Mesothelial cell of epicardium (in vitro differentiated cells): ENCODE measurements around the gene TCOF1. TPM values are rescaled to one million over a fixed set of nuclear protein-coding genes. Genes with fewer than 3 reads are reported as not detected.

Experiments used
- DNase-seq, 2 experiments: peaks; one replicate each; pipeline ENCODE4 v3.0.0; 2021; ENCODE audit warnings: low spot score in 2 of 2; ENCODE audit not compliant: unreplicated experiment in 2 of 2
- H3K27ac Mint-ChIP-seq: 2 replicates; pipeline ENCODE4 v1.8.0; 2021; ENCODE audit warnings: mixed read lengths
- H3K27me3 Mint-ChIP-seq: 2 replicates; pipeline ENCODE4 v1.8.0; 2021; ENCODE audit warnings: low read depth, mixed read lengths
- H3K36me3 Mint-ChIP-seq: 2 replicates; pipeline ENCODE4 v1.8.0; 2021; ENCODE audit warnings: mixed read lengths
- H3K4me1 Mint-ChIP-seq: 2 replicates; pipeline ENCODE4 v1.8.0; 2021; ENCODE audit warnings: mixed read lengths
- H3K4me3 Mint-ChIP-seq: 2 replicates; pipeline ENCODE4 v1.8.0; 2021; ENCODE audit warnings: mild to moderate bottlenecking, moderate library complexity, mixed read lengths
- H3K9me3 Mint-ChIP-seq: 2 replicates; pipeline ENCODE4 v1.8.0; 2021; ENCODE audit warnings: mixed read lengths
- total RNA-seq: library from RNA; stranded (reverse); gene quantifications from 3 replicates; pipeline ENCODE4 v1.2.1, GENCODE V29; 2021
- TF ChIP-seq, protein P1 (sequence below): fragments of 200-600 bp; sonication (generic); IDR thresholded peaks from one replicate; pipeline ENCODE4 v1.5.0; 2021; ENCODE audit warnings: antibody characterized with exemption; ENCODE audit not compliant: unreplicated experiment

The TCOF1 gene
- total RNA-seq, 1 donor from 2014 or later: 58.8 TPM

DNA sequence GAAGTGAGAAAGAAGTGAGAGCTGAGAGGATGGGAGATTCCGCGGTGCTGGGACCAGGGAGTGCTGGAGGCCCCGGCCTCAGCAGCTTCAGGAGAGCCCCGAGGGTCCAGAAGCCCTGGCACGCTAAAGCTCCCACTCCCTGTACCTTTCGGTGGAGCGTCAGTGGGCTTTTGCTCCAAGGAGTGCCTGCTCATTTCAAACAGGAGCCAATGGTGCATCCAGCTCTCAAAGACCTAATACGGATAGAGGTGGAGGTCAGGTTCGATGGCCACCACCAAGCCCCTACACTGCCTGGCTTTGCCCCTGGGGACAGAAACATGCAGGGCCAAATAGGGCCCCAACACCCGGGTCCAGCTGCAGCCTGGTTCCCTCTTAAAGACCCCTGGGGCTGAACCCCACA, 47.0 kb downstream of the TCOF1 start:
- no peaks in the 10 kb centered on the region for H3K4me1 Mint-ChIP-seq
- TF ChIP-seq, protein P1, sequence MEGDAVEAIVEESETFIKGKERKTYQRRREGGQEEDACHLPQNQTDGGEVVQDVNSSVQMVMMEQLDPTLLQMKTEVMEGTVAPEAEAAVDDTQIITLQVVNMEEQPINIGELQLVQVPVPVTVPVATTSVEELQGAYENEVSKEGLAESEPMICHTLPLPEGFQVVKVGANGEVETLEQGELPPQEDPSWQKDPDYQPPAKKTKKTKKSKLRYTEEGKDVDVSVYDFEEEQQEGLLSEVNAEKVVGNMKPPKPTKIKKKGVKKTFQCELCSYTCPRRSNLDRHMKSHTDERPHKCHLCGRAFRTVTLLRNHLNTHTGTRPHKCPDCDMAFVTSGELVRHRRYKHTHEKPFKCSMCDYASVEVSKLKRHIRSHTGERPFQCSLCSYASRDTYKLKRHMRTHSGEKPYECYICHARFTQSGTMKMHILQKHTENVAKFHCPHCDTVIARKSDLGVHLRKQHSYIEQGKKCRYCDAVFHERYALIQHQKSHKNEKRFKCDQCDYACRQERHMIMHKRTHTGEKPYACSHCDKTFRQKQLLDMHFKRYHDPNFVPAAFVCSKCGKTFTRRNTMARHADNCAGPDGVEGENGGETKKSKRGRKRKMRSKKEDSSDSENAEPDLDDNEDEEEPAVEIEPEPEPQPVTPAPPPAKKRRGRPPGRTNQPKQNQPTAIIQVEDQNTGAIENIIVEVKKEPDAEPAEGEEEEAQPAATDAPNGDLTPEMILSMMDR: no peak

DNA sequence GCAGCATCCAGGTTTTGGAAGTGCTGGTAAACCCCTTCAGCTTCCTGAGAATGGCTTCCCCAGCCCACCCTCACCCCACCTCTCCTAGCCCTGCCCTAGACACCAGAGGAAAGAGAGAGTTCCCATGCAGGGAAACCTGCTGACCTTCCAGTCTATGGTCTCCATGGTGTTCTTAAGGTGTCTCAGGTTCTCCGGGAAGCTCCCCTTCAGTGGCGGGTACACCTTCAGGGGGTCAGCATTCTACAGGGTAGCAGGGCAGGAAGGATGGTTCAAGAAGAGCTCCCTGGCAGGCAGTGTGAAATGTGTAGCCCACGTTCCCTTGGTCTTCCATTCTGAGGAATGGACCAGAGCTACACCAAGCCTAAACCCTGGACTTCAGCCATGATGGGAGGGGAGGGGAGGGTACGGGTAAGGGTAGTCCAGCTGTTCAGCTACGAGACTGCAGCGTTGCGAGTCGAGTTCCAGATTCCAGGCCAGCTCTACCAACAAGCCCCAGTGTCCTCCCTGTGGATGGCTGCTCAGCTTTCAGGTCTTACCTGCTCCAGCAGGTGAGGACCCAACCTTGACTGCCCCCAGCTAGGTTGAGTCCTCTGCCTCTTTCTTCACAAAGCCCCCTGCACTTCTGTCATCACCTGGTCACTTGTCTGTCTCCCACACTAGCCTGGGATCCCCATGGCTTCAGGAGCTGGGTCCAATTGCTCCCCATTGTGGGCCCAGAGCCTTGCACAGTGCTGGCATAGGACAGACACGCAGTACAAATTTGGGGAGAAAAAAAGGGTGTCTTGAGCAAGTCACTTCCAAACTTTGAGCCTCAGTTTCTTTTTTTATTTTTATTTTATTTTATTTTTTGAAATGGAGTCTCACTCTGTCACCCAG, 47.7 kb downstream of the TCOF1 start:
- DNase-seq: no peak
- TF ChIP-seq, protein P1: no peak
- no peaks in the 10 kb centered on the region for H3K9me3 Mint-ChIP-seq
- no peak overlapping the region for H3K4me3 Mint-ChIP-seq
- no peaks in the 10 kb centered on the region for H3K27me3 Mint-ChIP-seq
- peaks cover 5% of the 10 kb centered on the region for H3K4me1 Mint-ChIP-seq
- H3K27ac Mint-ChIP-seq: no peak overlapping the region
- peaks cover 7% of the 10 kb centered on the region for H3K36me3 Mint-ChIP-seq

More for the DNA sequence above, 47.0 kb downstream of the TCOF1 start:
- H3K36me3 Mint-ChIP-seq: peaks cover 14% of the 10 kb centered on the region
- H3K4me3 Mint-ChIP-seq: no peak overlapping the region
- no peak for DNase-seq
- H3K27me3 Mint-ChIP-seq: no peaks in the 10 kb centered on the region
- no peaks in the 10 kb centered on the region for H3K9me3 Mint-ChIP-seq
- H3K27ac Mint-ChIP-seq: no peak overlapping the region

DNA sequence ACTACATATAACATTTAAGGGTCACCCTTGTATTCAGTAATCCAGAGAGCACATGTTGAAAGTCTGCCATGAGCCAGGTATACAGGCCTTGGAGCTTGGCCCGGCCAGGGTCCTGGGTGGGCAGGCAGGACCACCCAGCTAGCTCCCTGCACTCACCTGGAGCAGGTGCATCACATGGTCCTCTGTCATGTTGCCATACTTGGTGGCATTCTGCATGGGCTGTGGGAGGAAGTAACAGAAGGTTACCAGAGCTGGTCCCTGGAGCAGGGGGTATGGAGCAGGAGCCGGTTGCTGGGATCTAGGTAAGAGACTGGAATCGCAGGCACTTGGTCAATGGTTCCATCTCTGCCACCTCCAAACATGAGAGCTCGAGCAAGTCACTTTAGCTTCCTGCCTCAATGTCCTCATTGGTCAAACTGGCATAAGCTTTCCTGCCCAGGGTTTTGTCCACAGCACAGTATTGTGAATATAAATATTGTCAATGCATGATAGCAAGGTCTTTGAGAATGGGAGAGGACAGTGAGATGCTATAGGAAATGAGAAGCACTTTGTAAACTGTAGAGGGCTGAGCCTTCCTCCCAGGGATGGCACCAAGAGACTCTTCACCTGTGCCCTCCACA, 48.7 kb downstream of the TCOF1 start:
- Mint-ChIP-seq H3K4me3 (no peak overlapping the region), H3K4me1 (peaks cover 10% of the 10 kb centered on the region), H3K27ac (no peak overlapping the region), H3K36me3 (peaks cover 3% of the 10 kb centered on the region), H3K27me3 (no peaks in the 10 kb centered on the region), H3K9me3 (no peaks in the 10 kb centered on the region)
- TF ChIP-seq, protein P1: no peak
- DNase-seq: no peak

DNA sequence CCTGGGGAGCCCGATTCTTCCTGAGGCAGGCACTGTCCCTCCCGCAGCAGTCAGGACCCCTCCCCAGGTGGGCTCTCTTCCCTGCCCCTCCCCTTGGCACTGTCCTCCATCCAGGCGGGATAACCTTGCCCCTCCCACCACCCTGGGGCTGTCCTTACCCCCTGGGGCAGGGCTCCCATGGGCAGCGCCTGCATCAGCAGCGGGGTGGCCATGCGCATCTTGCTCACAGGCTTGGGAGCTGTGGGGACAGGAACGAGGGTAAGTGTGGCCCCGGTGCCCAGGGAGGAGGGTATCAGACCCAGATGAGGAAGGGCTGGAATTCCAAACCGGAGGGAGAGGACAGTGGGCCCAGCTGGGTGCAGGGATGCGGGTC, 49.2 kb downstream of the TCOF1 start:
- H3K4me3 Mint-ChIP-seq: no peak overlapping the region
- no peaks in the 10 kb centered on the region for H3K9me3 Mint-ChIP-seq
- H3K27me3 Mint-ChIP-seq: no peaks in the 10 kb centered on the region
- DNase-seq: no peak
- peaks cover 10% of the 10 kb centered on the region for H3K4me1 Mint-ChIP-seq
- H3K36me3 Mint-ChIP-seq: peaks cover 3% of the 10 kb centered on the region
- TF ChIP-seq, protein P1: no peak
- H3K27ac Mint-ChIP-seq: no peak overlapping the region

DNA sequence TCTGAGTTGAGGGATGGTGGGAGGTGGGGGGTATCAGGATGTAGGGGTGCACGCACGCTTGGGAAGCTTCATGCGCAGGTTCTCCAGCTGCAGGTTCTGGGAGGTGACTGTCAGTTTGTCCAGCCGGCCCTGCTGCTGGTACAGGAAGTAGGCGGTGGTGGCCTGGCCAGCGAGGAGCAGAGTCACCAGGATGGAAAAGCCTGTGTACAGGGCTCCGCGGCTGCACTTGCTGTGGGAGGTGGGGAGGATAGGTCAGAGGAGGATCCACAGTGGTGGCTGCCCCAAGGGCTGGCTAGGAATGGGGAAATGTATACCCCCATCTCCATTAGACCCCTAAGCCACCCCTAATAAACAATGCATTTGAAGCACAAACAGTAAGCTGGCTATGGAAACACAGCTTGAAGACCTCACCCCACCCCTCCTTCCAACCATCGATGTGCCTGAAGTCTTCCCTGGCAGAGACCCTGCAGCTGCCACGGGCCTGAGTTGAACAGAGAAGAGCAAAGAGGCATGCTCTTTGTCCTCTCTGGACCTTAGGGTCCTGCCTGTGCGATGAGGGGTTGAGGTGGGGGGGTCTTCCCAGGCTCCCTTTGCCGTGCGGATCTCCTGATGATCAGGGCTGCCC, 49.7 kb downstream of the TCOF1 start:
- Mint-ChIP-seq H3K27ac (no peak overlapping the region), H3K4me1 (peaks cover 10% of the 10 kb centered on the region), H3K36me3 (peaks cover 3% of the 10 kb centered on the region), H3K4me3 (no peak overlapping the region), H3K9me3 (no peaks in the 10 kb centered on the region), H3K27me3 (no peaks in the 10 kb centered on the region)
- TF ChIP-seq, protein P1: no peak
- no peak for DNase-seq
